ENCODE results near the gene EIF4EBP2. TPM values are rescaled to one million over a fixed set of nuclear protein-coding genes. Genes with fewer than 3 reads are reported as not detected.

Gene EIF4EBP2
- polyA plus RNA-seq, 1 of the 3 experiments (the other 2 are of a cell fraction) = 9.9 TPM

GRCh38 chr10:70374775-70375614, 28.9 kb upstream of the EIF4EBP2 start:
- peaks cover 10 to 13% of the 10 kb centered on the region in 2 experiments; a peak in 2 of 4 replicates for H3K4me1 ChIP-seq (ENCODE audit: control insufficient read depth in 1 of 2, insufficient read depth in 2 of 2, low read depth in 1 of 2, low read length in 1 of 2)
- no peak overlapping the region for H2AFZ ChIP-seq (ENCODE audit: low read depth)
- H3K4me2 ChIP-seq = no peak overlapping the region
- no peak overlapping the region for H3K27ac ChIP-seq (ENCODE audit: low read depth in 2 of 2, low read length in 1 of 2)
- H3K9me2 ChIP-seq = no peaks in the 10 kb centered on the region
- peaks cover 16% of the 10 kb centered on the region for H3F3A ChIP-seq (replicated peaks; ENCODE audit: insufficient read depth)
- H4K20me1 ChIP-seq (ENCODE audit: insufficient read depth) = no peaks in the 10 kb centered on the region
- TF ChIP-seq CHD2 (IDR thresholded peaks at IDR 0.05; ENCODE audit: low read length, partially characterized antibody) = no peak
- TF ChIP-seq EP300 (IDR thresholded peaks at IDR 0.05; ENCODE audit: borderline replicate concordance in 1 of 2, low read depth in 1 of 2, low read length in 1 of 2) = no peak
- TF ChIP-seq RCOR1 (IDR thresholded peaks at IDR 0.05; ENCODE audit: low read length) = no peak
- TF ChIP-seq REST (IDR thresholded peaks at IDR 0.05; ENCODE audit: low read depth, low read length) = no peak
- H3K36me3 ChIP-seq (replicated peaks in 1 of 2; ENCODE audit: control insufficient read depth in 1 of 2, insufficient read depth in 2 of 2, low read length in 1 of 2) = no peaks in the 10 kb centered on the region
- no peaks in the 10 kb centered on the region for H3K9me3 ChIP-seq
- WGBS (ENCODE audit: low lambda C conversion rate) = 89% methylated on average over 9 of the region's 9 CpGs
- POLR2A ChIA-PET = no interaction called here
- no peaks in the 10 kb centered on the region for H3K27me3 ChIP-seq (ENCODE audit: insufficient read depth)
- CTCF ChIA-PET = interaction anchor here (1.1 to 6.3 kb wide), 4 partner anchors 11 to 472 kb away, joined by 3 to 45 read pairs (median 6); no protein-coding TSS in a partner anchor
- H3K9ac ChIP-seq = no peak overlapping the region
- DNase-seq = no peak
- H3K4me3 ChIP-seq (ENCODE audit: low read depth in 2 of 2, low read length in 1 of 2) = no peak overlapping the region
- H3K79me2 ChIP-seq (ENCODE audit: insufficient read depth) = peaks cover 8% of the 10 kb centered on the region; the same call in 1 of the 2 replicates

- Histone ChIP-seq H3K27me3 (ENCODE audit: insufficient read depth) (no peaks in the 10 kb centered on the region), H3K36me3 (replicated peaks in 1 of 2; ENCODE audit: control insufficient read depth in 1 of 2, insufficient read depth in 2 of 2, low read length in 1 of 2) (no peaks in the 10 kb centered on the region), H3K9me2 (no peaks in the 10 kb centered on the region), H3K4me3 (ENCODE audit: low read depth in 2 of 2, low read length in 1 of 2) (no peak overlapping the region), H3K4me2 (peak overlapping the region; percentile 13), H3K4me1 (ENCODE audit: control insufficient read depth in 1 of 2, insufficient read depth in 2 of 2, low read depth in 1 of 2, low read length in 1 of 2) (peaks cover 13 to 22% of the 10 kb centered on the region in 2 experiments; a peak in 3 of 4 replicates), H3K27ac (ENCODE audit: low read depth in 2 of 2, low read length in 1 of 2) (peak overlapping the region in 1 of 2 experiments; percentile 69; a peak in 2 of 4 replicates), H2AFZ (ENCODE audit: low read depth) (no peak overlapping the region), H3K9me3 (no peaks in the 10 kb centered on the region), H3K9ac (no peak overlapping the region), H4K20me1 (ENCODE audit: insufficient read depth) (no peaks in the 10 kb centered on the region), H3F3A (replicated peaks; ENCODE audit: insufficient read depth) (peaks cover 16% of the 10 kb centered on the region), H3K79me2 (ENCODE audit: insufficient read depth) (peaks cover 8% of the 10 kb centered on the region; the same call in 1 of the 2 replicates)
- CTCF ChIA-PET = interaction anchor here (0.5 to 6.3 kb wide), 7 partner anchors 12 to 487 kb away, joined by 3 to 45 read pairs (median 3); partner anchors contain the start of genes NPFFR1 and TYSND1
- POLR2A ChIA-PET = no interaction called here
- TF ChIP-seq MAX (IDR thresholded peaks at IDR 0.05; ENCODE audit: low read depth) (no peak), GATA2 (CRISPR knock-in tag; IDR thresholded peaks at IDR 0.05) (no peak), MXI1 (IDR thresholded peaks at IDR 0.05; ENCODE audit: low read depth, low read length) (no peak), ELF1 (IDR thresholded peaks at IDR 0.05) (no peak)
- 88% methylated on average over 13 of the region's 14 CpGs for WGBS (ENCODE audit: low lambda C conversion rate)
- no peak for DNase-seq
Measured at GRCh38 chr10:70376436-70377378, 27.2 kb upstream of the EIF4EBP2 start.
